ENCODE data around the gene GCNT1.

DNA sequence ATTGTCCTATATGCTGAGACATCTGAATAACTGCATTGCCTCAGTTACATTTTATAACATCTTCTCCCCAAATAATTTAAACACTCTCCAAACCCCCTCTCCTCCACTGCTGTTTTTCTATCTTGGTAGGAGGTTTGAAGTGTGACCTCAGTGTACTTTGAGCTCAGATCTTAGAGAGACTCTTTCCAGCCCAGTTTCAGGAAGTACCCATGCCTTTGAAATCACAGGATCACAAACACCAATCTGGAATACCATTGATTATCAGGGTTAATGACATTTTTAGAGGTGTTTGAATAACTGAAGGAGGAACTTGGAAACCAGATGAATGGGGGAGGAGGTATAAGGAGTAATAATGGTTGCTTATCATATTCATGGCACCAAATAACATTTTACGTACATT, 93.2 kb downstream of the GCNT1 start:
- TF ChIP-seq POLR2A (IDR thresholded peaks at IDR 0.05) (no peak), EP300 (IDR thresholded peaks at IDR 0.05) (no peak)
- TF ChIP-seq, protein P1, sequence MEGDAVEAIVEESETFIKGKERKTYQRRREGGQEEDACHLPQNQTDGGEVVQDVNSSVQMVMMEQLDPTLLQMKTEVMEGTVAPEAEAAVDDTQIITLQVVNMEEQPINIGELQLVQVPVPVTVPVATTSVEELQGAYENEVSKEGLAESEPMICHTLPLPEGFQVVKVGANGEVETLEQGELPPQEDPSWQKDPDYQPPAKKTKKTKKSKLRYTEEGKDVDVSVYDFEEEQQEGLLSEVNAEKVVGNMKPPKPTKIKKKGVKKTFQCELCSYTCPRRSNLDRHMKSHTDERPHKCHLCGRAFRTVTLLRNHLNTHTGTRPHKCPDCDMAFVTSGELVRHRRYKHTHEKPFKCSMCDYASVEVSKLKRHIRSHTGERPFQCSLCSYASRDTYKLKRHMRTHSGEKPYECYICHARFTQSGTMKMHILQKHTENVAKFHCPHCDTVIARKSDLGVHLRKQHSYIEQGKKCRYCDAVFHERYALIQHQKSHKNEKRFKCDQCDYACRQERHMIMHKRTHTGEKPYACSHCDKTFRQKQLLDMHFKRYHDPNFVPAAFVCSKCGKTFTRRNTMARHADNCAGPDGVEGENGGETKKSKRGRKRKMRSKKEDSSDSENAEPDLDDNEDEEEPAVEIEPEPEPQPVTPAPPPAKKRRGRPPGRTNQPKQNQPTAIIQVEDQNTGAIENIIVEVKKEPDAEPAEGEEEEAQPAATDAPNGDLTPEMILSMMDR (IDR thresholded peaks at IDR 0.05): no peak

All from ovary (tissue), 3 donors.